GM10847 (cell line): ENCODE data around the gene DLST.

Experiments used
- POLR2A ChIP-seq: IDR thresholded peaks from 2 replicates; pipeline ENCODE4 v1.6.1; 2011; ENCODE audit not compliant: insufficient read length; ENCODE audit errors: extremely low read depth

DLST gene

DNA sequence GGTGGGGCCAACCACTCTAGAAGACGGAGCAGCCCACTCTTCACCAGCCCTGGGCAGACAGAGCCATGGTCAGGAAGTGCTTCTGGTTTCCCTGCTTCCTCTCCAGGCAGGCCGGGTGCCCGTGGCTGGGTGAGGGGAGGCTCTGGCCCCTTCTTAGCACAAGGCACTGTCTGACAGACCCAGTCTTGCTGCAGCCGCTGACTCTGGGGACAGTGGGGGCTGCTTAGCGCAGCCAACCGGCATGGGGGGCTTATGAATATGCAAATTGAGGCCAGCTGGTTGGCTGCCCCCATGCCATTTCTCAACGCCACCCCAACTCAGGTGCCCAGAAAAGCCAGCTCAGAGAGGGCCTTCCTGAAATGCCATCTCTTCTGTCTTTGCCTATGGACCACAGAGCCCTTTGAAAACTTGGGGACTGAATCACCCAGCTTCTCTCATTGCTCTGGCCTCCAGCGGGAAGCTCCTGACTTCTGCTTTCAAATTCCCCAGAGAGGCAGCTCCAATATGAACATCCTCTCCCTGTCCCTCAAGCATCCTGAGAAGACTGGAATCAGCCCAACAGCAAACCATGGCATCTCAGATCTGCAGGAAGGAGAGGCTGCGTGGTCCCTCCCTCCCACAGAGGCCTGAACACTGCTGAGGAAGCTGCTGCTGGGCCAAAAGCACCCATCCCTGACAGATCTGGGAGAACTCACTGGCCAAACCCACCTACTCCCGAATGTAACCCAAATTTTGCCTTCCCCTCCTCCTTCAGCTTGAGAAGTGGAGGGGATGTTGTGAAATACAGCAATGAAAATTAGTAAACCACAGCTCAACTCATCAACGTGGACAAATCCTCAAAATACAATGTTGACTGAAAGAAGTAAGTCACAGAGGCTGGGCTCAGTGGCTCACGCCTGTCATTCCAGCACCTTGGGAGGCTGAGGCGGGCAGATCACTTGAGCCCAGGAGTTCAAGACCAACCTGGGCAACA, 5.5 kb upstream of the DLST start, which contains the start of gene PROX2:
Gene PROX2 (minus strand): TSS at position 205 of the 973 bp plus-strand sequence. CDS start 12,311 bp downstream, outside the sequence.
- no peak for TF ChIP-seq POLR2A

GRCh38 chr14:74879427-74880182, 2.1 kb upstream of the DLST start:
- no peak for TF ChIP-seq POLR2A

DNA sequence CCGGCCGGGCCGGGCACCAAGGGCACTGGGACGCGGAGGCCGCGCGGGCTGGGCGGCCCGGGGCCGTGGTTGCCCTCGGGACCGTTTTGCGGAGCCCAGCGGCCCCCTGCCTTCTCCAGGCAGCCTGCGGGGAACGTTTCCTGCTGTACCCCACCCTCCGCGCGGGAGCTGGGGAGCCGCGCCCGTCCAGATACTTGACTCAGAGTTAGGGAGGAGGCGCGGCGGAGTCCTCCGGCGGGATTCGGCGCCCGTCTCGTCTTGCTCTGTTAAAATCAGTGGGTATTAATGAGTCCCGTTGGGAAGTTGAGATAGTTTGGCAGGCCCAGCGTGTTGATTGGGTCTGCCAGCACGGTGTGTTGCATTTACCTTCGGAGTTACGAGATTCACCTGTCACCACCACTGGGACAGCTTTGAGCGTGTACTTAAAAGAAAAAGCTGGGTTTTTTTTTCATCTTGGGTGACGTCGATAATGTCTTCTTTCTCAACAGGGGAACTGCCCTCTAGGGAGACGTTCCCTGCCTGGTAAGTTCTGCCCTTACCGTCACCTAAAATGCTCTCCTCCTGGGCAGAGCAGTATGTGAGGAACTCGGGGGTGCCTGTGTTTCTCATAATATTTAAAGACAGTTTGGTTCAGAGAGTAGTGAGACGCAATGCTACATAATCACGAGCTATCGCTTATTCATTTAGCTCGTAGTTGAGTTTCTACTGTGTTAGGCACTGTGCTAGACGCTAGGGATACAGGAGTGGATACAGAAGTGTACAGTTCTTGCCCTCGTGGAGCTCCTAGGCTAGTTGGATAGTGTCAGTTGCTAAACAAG, 596 bp downstream of the DLST start:
- TF ChIP-seq POLR2A, result no peak

DNA sequence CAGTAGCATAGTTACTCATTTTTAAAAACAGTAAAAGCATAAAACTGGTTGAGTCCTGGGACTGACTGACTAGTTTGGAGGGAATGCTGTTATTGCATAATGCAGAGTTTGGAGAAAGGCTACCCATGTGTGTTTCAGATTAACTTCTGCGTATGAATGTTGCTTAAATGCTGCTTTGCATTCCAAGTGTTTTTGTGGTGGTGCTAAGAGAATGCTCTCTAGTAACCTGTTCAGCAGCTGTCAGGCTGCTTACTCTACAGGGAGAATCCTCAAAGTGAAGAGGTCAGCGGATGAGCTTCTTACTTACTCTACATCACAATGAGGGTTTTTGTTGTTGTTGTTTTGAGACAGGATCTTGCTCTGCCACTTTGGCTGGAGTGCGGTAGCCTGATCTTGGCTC, 4.3 kb downstream of the DLST start:
- no peak for TF ChIP-seq POLR2A

GRCh38 chr14:74888164-74889158, 6.7 kb downstream of the DLST start:
- no peak for TF ChIP-seq POLR2A

- no peak for TF ChIP-seq POLR2A
These were observed 8.5 kb downstream of the DLST start for GRCh38 chr14:74890262-74890661.

DNA sequence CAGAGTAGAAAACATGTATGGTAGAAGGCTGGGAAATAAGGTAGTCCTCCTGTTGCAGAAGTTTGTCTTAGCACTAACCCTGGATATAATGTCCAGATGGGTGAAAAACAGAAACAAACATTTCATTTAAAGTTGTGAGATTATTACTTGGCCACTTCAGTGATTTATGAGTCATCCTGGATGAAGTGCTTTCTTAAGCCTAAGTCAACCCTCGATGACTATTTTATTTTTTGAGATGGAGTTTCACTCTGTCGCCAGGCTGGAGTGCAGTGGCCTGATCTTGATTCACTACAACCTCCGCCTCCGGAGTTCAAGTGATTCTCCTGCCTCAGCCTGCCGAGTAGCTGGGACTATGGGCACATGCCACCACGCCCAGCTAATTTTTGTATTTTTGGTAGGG, 10.2 kb downstream of the DLST start:
- TF ChIP-seq POLR2A, result no peak

DNA sequence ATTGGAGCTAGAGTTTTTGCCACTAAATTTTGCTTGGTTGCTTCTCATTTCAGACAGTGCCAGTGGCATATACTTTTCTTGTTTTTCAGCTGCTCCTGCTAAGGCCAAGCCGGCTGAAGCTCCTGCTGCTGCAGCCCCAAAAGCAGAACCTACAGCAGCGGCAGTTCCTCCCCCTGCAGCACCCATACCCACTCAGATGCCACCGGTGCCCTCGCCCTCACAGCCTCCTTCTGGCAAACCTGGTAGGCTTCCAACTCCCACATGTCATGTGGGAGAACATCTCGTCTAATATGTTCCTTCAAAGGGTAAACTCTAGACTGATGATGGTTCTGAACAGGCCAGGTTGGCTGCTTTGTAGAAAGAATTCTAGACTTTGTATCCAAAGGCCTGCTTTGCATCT, 11.0 kb downstream of the DLST start:
- no peak for TF ChIP-seq POLR2A

- TF ChIP-seq POLR2A, result no peak
These were observed 11.9 kb downstream of the DLST start for GRCh38 chr14:74893614-74894091.

- no peak for TF ChIP-seq POLR2A
These were observed 14.7 kb downstream of the DLST start for GRCh38 chr14:74896400-74896799.

GRCh38 chr14:74897642-74898041, 15.9 kb downstream of the DLST start:
- TF ChIP-seq POLR2A, result no peak

- TF ChIP-seq POLR2A, result no peak
These were observed 16.4 kb downstream of the DLST start for GRCh38 chr14:74898083-74898482.

- no peak for TF ChIP-seq POLR2A
These were observed 17.0 kb downstream of the DLST start for GRCh38 chr14:74898694-74899093.
